Glutamatergic neuron (in vitro differentiated cells): ENCODE results near the gene NEAT1. TPM values are rescaled to one million over a fixed set of nuclear protein-coding genes. Genes with fewer than 3 reads are reported as not detected.

ENCODE experiments used
- DNase-seq: peaks from one replicate; pipeline ENCODE4 v3.0.0; 2022
- H3K27ac Mint-ChIP-seq: one replicate; pipeline ENCODE4 v1.8.0; 2020; ENCODE audit warnings: mild to moderate bottlenecking, mixed read lengths, inconsistent platforms; ENCODE audit not compliant: unreplicated experiment
- H3K27me3 Mint-ChIP-seq: one replicate; pipeline ENCODE4 v1.8.0; 2020; ENCODE audit warnings: mild to moderate bottlenecking, moderate library complexity, mixed read lengths, inconsistent platforms; ENCODE audit not compliant: unreplicated experiment
- H3K36me3 Mint-ChIP-seq: one replicate; pipeline ENCODE4 v1.8.0; 2020; ENCODE audit warnings: mild to moderate bottlenecking, mixed read lengths, inconsistent platforms; ENCODE audit not compliant: unreplicated experiment
- H3K4me1 Mint-ChIP-seq: one replicate; pipeline ENCODE4 v1.8.0; 2020; ENCODE audit warnings: mild to moderate bottlenecking, low read depth, mixed read lengths, inconsistent platforms; ENCODE audit not compliant: unreplicated experiment
- H3K4me3 Mint-ChIP-seq: one replicate; pipeline ENCODE4 v1.8.0; 2020; ENCODE audit warnings: mild to moderate bottlenecking, mixed read lengths, inconsistent platforms; ENCODE audit not compliant: unreplicated experiment
- H3K9me3 Mint-ChIP-seq: one replicate; pipeline ENCODE4 v1.8.0; 2020; ENCODE audit warnings: mild to moderate bottlenecking, moderate library complexity, mixed read lengths, inconsistent platforms; ENCODE audit not compliant: unreplicated experiment
- total RNA-seq: library from RNA; stranded (reverse); fragmentation: NEBNext Ultra II Directional; extraction: Animal tissue kit (Norgen Biotek cat#: 25700); gene quantifications from one replicate; pipeline ENCODE4 v1.2.1, GENCODE V29; 2021; ENCODE audit not compliant: unreplicated experiment
- TF ChIP-seq, protein P1 (sequence below): fragments of 200-600 bp; sonication (generic); IDR thresholded peaks from one replicate; pipeline ENCODE4 v1.5.0; 2021; ENCODE audit not compliant: partially characterized antibody, unreplicated experiment

The NEAT1 gene
- total RNA-seq, 1 donor from 2014 or later, result 107 TPM

DNA sequence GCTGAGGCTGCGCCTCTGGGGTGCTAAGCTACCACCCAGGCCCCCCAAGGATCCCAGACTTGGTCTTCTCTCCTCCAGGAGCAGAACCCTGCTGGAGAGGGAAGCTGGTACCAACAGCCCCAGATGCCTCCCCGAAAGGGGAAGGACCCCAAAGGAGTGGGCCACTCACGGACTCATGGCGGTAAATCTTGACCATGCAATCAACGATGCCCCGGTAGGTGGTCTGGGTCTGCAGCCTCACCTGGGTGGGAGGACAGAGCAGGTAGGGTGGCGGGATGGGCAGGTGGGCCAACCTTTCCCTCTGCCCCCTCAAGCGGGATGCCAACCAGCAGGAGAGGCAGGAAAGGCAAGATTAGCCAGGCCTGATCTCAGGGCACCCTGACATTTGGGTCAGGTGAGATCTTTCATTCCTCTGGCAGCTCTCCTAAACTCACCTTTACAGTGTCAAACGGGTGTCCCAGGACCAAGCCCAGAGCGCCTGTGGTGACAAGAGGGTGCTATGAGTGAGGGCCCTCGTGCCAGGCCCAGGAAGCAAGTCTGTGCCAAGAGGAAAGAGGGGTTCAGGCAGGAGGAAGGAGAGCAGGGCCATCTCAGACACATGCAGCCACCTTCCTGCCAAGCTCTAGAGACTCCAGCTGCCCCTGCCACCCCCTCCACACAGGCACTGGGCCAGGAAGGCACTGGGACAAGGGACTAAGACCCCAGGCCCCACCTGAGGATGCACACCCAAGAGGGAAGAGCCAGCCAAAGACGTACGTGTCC is 42.7 kb upstream of the NEAT1 start:
- Mint-ChIP-seq H3K27ac (no peak overlapping the region), H3K4me3 (no peak overlapping the region), H3K4me1 (peaks cover 6% of the 10 kb centered on the region), H3K36me3 (no peaks in the 10 kb centered on the region), H3K27me3 (peaks cover 8% of the 10 kb centered on the region), H3K9me3 (no peaks in the 10 kb centered on the region)
- DNase-seq, result no peak
- TF ChIP-seq, protein P1, sequence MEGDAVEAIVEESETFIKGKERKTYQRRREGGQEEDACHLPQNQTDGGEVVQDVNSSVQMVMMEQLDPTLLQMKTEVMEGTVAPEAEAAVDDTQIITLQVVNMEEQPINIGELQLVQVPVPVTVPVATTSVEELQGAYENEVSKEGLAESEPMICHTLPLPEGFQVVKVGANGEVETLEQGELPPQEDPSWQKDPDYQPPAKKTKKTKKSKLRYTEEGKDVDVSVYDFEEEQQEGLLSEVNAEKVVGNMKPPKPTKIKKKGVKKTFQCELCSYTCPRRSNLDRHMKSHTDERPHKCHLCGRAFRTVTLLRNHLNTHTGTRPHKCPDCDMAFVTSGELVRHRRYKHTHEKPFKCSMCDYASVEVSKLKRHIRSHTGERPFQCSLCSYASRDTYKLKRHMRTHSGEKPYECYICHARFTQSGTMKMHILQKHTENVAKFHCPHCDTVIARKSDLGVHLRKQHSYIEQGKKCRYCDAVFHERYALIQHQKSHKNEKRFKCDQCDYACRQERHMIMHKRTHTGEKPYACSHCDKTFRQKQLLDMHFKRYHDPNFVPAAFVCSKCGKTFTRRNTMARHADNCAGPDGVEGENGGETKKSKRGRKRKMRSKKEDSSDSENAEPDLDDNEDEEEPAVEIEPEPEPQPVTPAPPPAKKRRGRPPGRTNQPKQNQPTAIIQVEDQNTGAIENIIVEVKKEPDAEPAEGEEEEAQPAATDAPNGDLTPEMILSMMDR, result no peak

DNA sequence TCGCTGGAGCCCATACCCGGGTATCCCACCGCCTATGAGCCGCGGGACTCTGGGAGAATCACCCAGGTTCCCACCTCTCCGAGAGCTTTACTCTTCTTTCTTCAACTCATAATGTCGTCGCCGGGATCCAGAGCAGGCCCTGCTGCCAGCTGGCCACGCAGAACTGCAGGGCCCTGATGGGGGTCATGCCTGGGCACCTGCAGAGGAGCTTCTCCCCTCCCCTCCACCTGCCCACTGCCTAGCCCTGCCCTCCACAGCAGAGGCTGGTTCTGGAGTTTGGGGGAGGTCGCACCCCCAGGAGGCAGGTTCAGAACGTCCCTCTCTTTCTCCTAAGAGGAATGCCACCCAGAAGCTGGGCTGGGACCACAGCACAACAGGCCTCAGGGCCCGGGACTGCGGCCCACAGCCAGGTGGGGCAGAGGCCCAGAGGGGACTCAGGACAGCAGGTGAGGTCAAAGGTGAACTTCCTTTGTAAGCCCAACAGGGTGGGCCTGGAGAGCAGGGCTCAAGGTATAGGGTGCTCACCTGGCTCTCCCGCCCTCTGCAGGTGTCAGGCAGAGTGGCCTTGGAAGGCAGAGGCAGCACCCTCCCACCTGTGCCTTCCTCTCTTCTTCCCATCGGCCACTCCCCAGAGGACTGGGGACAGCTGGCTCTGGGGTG is 42.0 kb upstream of the NEAT1 start:
- DNase-seq, result no peak
- H3K27me3 Mint-ChIP-seq, result peaks cover 9% of the 10 kb centered on the region
- no peaks in the 10 kb centered on the region for H3K9me3 Mint-ChIP-seq
- TF ChIP-seq, protein P1, result no peak
- peaks cover 6% of the 10 kb centered on the region for H3K4me1 Mint-ChIP-seq
- no peaks in the 10 kb centered on the region for H3K36me3 Mint-ChIP-seq
- H3K4me3 Mint-ChIP-seq, result no peak overlapping the region
- no peak overlapping the region for H3K27ac Mint-ChIP-seq

DNA sequence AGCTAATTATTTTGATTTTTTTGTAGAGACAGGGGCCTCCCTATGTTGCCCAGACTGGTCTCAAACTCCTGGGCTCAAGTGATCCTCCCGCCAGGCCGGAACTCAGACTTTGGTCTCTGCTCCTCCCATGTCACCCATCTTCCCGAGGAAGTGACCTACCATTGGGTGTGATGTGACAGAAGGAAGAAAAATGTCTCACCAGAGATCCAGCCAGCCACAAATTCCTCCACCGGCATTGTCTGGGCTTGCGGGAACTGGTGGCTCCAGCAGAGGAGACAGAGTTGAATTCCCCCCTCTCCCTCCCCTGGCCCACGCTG is 40.9 kb upstream of the NEAT1 start:
- no peak overlapping the region for H3K27ac Mint-ChIP-seq
- no peaks in the 10 kb centered on the region for H3K9me3 Mint-ChIP-seq

DNA sequence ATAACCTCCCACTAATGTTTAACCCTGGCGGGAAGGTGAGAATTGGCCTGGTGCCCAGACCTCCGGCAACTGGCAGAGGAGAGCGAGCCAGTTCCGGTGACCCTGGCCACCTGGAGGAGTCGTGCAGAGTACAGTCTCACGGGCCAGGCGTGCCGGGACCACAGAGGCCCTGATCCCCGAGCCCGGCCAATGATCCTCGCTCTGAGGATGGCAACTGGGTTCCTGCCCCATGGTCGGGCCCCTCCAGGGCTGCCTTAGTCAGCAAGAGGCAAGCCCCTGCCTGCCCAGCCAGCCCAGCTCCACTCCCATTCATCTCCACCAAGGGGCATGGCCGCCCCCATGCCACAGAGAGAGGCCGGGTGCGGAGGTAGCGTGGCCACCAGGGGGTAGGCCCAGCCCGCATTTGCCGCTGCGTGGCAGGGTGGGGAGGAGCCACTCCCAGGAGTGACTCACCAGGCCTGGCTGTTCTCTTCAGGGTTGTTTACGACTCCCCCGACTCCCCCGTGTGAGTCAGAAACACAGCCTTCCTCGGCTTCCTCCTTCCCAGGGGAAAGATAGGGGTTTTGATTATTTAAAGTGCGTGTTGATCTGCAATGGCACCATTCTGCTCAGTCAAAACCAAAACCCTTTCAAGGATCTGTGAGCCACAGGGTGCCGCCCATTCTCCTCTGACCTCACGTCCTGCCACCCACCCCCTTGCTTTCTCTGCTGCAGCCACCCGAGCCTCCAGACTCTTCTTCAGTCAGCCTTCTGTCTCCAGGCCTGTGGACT is 40.4 kb upstream of the NEAT1 start, which contains the start of gene SLC25A45:
Gene SLC25A45 (minus strand): TSS at position 614 of the 771 bp plus-strand sequence. CDS start 695 bp downstream, outside the sequence.
- peaks cover 6% of the 10 kb centered on the region for H3K4me1 Mint-ChIP-seq
- peak within 1 kb of the TSS; percentile 59 for H3K27ac Mint-ChIP-seq
- peaks cover 12% of the 10 kb centered on the region for H3K27me3 Mint-ChIP-seq
- H3K9me3 Mint-ChIP-seq, result peaks cover 3% of the 10 kb centered on the region
- peak within 1 kb of the TSS; percentile 66 for H3K4me3 Mint-ChIP-seq
- H3K36me3 Mint-ChIP-seq, result no peaks in the 10 kb centered on the region
- TF ChIP-seq, protein P1, result peak; percentile 43
- DNase-seq, result peak; percentile 66

More for the DNA sequence above, 40.9 kb upstream of the NEAT1 start:
- no peak overlapping the region for H3K4me3 Mint-ChIP-seq
- peaks cover 12% of the 10 kb centered on the region for H3K27me3 Mint-ChIP-seq
- H3K36me3 Mint-ChIP-seq, result no peaks in the 10 kb centered on the region
- H3K4me1 Mint-ChIP-seq, result peaks cover 6% of the 10 kb centered on the region
- DNase-seq, result no peak
- TF ChIP-seq, protein P1, result no peak
